Stomach (tissue), 9 donors: ENCODE data around the gene ALAD. TPM values are rescaled to one million over a fixed set of nuclear protein-coding genes. Genes with fewer than 3 reads are reported as not detected.
A peak's percentile ranks its signal among the peaks of the same experiment; 100 is the strongest.
"Not testable (repeated sequence)": the region's sequence is repeated elsewhere in the genome, so short reads cannot be mapped to it uniquely, and the experiment has no call there.

ENCODE experiments used
- DNase-seq, 2 donors: peaks; one replicate each; pipeline versions ENCODE4 v3.0.0 to v3.0.0-alpha.2; 2013 to 2019
- H3K27ac ChIP-seq, 5 donors: fragments of 200-600 bp in 4 of 5; sonication (generic) in 4 of 5; one replicate each; pipeline ENCODE4 v1.5.1; 2013 to 2019; ENCODE audit warnings: mild to moderate bottlenecking in 1 of 5, moderate library complexity in 1 of 5
- H3K27me3 ChIP-seq, 3 donors: fragments of 200-600 bp; sonication (generic); one replicate each; pipeline ENCODE4 v1.5.1; 2017 to 2019; ENCODE audit warnings: mixed run types in 1 of 3
- H3K36me3 ChIP-seq, 4 donors: fragments of 200-600 bp; sonication (generic); 1 replicate in 3 of 4; 2 replicates in 1 of 4; pipeline ENCODE4 v1.5.1; 2016 to 2019
- H3K4me1 ChIP-seq, 4 donors: fragments of 200-600 bp; sonication (generic); one replicate each; pipeline ENCODE4 v1.5.1; 2016 to 2019
- H3K4me3 ChIP-seq, 4 donors: fragments of 200-600 bp; sonication (generic) in 3 of 4; one replicate each; pipeline ENCODE4 v1.5.1; 2016 to 2019; ENCODE audit warnings: mild to moderate bottlenecking in 1 of 4
- H3K9me3 ChIP-seq, 4 donors: fragments of 200-600 bp; sonication (generic); one replicate each; pipeline ENCODE4 v1.5.1; 2016 to 2019
- EP300 ChIP-seq: sonication (generic); formaldehyde crosslinking; IDR thresholded peaks from one replicate; pipeline ENCODE4 v1.6.1; 2017; ENCODE audit warnings: antibody characterized with exemption
- POLR2A ChIP-seq, 4 donors: fragments of 450-650 bp; IDR thresholded peaks; one replicate each; pipeline ENCODE4 v1.6.1; 2016; ENCODE audit warnings: antibody characterized with exemption in 4 of 4, control low read depth in 2 of 4, mild to moderate bottlenecking in 1 of 4, moderate library complexity in 1 of 4
- POLR2AphosphoS5 ChIP-seq, 3 donors: sonication (generic); formaldehyde crosslinking; IDR thresholded peaks; one replicate each; pipeline ENCODE4 v1.6.1; 2016; ENCODE audit warnings: antibody characterized with exemption in 3 of 3
- WGBS, 5 donors: extraction: QIAGEN DNeasy Blood & Tissue Kit in 3 of 5; methylation state at CpG; one replicate each; pipeline versions ENCODE4 v1.1.5 to v1.1.7; 2013 to 2018; 5-methylcytosine and 5-hydroxymethylcytosine counted together
- intact Hi-C: fragments of 100-400 bp; cut with DNase I; formaldehyde crosslinking; loops from one replicate; pipeline ENCODE4 v1.15.1; 2023; ENCODE audit warnings: low total_unique reads
- polyA plus RNA-seq, 3 donors: library from polyadenylated mRNA; stranded (reverse); fragments of 200-250 nt; gene quantifications; one replicate each; pipeline ENCODE4 v1.2.3, GENCODE V29; 2013
- total RNA-seq, 5 donors: library from RNA; depleted of rRNA; stranded (reverse); fragments of >200 nt; gene quantifications; one replicate each; pipeline versions ENCODE4 v1.1.0 to v1.2.3, GENCODE V29; 2014 to 2016
- TF ChIP-seq, protein P1 (sequence below), 7 experiments: fragments of 450-650 bp in 4 of 7; fragments of 200-600 bp in 3 of 7; sonication (generic) in 3 of 7; IDR thresholded peaks; one replicate each; pipeline ENCODE4 v1.5.1; 2016 to 2019; ENCODE audit warnings: antibody characterized with exemption in 7 of 7, control low read depth in 2 of 7, mild to moderate bottlenecking in 1 of 7
- donor health status: healthy with polysubstance abuse.
- donor health status: Bipolar disorder and iron deficiency.
- donor health status: healthy.

ALAD gene
- total and polyA plus RNA-seq, 8 donors: 30.8 to 102 (median 52.5) TPM

DNA sequence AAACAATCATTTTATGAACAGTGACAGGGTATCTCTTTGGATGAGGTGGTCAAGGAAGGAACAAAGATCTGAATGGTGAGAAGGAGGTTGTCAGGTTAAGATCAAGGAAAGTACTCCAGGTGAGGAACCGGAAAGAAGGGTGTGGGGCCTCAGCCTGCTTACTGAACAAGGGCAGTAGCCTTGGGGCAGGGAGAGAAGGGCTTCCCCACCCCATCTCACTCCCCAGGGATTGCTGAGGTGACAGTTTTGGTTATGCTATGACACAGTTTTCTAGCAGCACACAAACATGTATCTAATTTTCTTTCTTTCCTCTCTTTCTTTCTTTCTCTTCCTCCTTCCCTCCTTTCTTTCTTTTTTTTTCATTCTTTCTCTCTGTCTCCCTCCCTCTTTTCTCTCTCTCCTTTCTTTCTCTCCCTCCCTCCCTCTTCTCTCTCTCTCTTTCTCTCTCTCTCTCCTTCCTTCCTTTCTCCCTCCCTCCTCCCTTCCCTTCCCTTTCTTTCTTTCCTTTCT is 20.2 kb downstream of the ALAD start:
- 21 to 38% (median 27%) methylated on average over 1 of the region's 1 CpG for WGBS, 5 donors
- peak in 1 of 2 donors; percentile 66 for DNase-seq
- Histone ChIP-seq H3K27ac (peak overlapping the region; percentile 79 to 90 (median 85)), H3K4me3 (no peak overlapping the region), H3K4me1 (peaks cover 8 to 50% (median 42%) of the 10 kb centered on the region in 4 donors), H3K36me3 (peaks cover 0 to 4% (median 4%) of the 10 kb centered on the region in 4 donors), H3K9me3 (no peaks in the 10 kb centered on the region), H3K27me3 (no peaks in the 10 kb centered on the region)
- TF ChIP-seq EP300: no peak
- TF ChIP-seq POLR2AphosphoS5 (IDR thresholded peaks at IDR 0.05): no peak
- TF ChIP-seq, protein P1, sequence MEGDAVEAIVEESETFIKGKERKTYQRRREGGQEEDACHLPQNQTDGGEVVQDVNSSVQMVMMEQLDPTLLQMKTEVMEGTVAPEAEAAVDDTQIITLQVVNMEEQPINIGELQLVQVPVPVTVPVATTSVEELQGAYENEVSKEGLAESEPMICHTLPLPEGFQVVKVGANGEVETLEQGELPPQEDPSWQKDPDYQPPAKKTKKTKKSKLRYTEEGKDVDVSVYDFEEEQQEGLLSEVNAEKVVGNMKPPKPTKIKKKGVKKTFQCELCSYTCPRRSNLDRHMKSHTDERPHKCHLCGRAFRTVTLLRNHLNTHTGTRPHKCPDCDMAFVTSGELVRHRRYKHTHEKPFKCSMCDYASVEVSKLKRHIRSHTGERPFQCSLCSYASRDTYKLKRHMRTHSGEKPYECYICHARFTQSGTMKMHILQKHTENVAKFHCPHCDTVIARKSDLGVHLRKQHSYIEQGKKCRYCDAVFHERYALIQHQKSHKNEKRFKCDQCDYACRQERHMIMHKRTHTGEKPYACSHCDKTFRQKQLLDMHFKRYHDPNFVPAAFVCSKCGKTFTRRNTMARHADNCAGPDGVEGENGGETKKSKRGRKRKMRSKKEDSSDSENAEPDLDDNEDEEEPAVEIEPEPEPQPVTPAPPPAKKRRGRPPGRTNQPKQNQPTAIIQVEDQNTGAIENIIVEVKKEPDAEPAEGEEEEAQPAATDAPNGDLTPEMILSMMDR (IDR thresholded peaks at IDR 0.05): no peak
- no peak for TF ChIP-seq POLR2A (IDR thresholded peaks at IDR 0.05)
- intact Hi-C loops: no loop called here

DNA sequence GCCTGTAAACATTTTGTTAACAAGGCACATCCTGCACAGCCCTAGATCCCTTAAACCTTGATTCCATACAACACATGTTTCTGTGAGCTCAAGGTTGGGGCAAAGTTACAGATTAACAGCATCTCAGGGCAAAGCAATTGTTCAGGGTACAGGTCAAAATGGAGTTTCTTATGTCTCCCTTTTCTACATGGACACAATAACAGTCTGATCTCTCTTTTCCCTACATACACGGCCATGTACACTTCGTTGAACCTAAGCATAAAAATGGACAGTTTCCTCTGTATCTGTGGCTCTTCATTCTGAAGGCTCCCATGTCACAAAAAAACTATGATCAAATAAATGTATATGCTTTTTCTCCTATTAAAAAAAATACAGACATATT is 21.3 kb downstream of the ALAD start:
- H3K27ac ChIP-seq: peak overlapping the region; percentile 79 to 90 (median 85)
- intact Hi-C loops, H3K27me3 ChIP-seq, DNase-seq, H3K36me3 ChIP-seq, H3K4me3 ChIP-seq, H3K9me3 ChIP-seq: not testable (repeated sequence)
- 57 to 77% (median 68%) methylated on average over 2 of the region's 2 CpGs for WGBS, 5 donors
- peaks cover 13 to 59% (median 53%) of the 10 kb centered on the region in 4 donors for H3K4me1 ChIP-seq

DNA sequence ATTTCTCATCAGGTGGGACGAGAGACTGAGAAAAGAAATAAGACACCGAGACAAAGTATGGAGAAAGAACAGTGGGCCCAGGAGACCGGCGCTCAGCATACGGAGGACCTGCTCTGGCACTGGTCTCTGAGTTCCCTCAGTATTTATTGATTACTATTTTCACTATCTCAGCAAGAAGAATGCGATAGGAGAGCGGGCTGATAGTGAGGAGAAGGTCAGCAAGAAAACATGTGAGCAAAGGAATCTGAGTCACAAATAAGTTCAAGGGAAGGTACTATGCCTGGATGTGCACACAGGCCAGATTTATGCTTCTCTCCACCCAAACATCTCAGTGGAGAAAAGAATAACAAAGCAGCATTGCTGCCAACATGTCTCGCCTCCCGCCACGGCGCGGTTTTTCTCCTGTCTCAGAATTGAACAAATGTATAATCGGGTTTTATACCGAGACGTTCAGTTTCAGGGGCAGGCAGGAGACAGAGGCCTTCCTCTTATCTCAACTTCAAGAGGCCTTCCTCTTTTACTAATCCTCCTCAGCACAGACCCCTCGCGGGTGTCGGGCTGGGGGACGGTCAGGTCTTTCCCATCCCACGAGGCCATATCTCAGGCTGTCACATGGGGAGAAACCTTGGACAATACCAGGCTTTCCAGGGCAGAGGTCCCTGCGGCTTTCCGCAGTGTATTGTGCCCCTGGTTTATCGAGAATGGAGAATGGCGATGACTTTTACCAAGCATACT is 21.8 kb downstream of the ALAD start:
- H3K9me3 ChIP-seq, DNase-seq, H3K27me3 ChIP-seq, intact Hi-C loops, H3K4me3 ChIP-seq: not testable (repeated sequence)
- H3K27ac ChIP-seq: peak overlapping the region; percentile 57 to 97 (median 86)
- H3K4me1 ChIP-seq: peaks cover 14 to 61% (median 58%) of the 10 kb centered on the region in 4 donors
- WGBS, 5 donors: 26 to 44% (median 33%) methylated on average over 22 to 24 of the region's 24 CpGs
- H3K36me3 ChIP-seq: peaks cover under 1 to 12% (median 10%) of the 10 kb centered on the region in 4 donors

DNA sequence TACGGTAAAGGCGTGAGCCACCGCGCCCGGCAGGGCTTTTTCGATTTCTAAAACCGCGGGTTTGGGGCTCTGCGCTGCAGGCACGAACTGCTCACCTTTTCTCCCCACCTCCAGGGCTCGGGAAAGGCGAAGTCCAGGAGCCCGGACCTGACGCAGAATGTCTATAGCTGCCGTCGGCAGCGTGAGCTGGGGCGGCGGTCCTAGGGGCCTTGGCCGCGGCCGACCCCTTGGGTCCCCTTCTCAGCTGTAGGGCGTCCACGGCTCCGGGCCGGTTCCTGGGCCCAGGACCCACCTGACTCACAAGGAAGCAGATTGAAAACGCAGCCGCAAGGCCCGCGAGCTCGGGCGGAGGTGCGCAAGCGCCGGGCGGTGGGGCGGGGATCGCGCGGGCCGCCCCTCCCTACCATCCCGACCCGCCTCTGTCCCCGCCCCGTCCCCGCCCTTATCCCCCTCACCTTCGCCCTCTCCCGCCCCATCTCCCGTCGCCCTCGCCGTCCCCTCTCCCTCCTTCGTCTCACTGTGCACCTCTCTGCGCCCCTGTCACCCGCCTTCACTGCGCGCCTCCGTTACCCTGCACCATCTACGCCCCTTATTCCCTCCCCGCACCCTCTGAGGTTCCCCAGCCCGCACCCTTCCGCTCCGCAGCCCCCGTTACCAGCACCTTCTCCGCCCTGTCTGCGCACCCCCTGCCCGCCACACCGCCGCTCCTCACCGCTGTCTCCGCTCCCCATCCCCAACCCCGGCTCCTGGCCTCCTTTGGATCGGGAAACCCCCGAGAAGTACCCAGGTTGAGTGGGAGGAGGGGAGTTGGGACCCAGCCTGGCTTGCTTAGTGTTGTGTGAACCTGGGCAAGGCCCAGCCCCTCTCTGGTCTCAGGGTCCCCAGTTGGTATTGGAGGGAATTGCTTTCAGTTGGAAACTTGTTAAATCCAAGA is 24.2 kb downstream of the ALAD start, which contains the start of gene HDHD3:
HDHD3 (minus strand) TSS at position 353 of the 934 bp plus-strand sequence. CDS start 2,632 bp downstream, outside the sequence.
- H3K4me1 ChIP-seq: peaks cover 14 to 70% (median 64%) of the 10 kb centered on the region in 4 donors
- peak within 1 kb of the TSS; percentile 89 to 97 (median 96) for H3K27ac ChIP-seq
- DNase-seq: peak; percentile 91 to 94
- no peaks in the 10 kb centered on the region for H3K27me3 ChIP-seq
- H3K36me3 ChIP-seq: peaks cover 14 to 33% (median 27%) of the 10 kb centered on the region in 4 donors
- H3K4me3 ChIP-seq: peak within 1 kb of the TSS; percentile 69 to 84 (median 78)
- WGBS, 5 donors: 1 to 2% (median 2%) methylated on average over 49 to 73 of the region's 74 CpGs
- intact Hi-C loops: no loop called here
- TF ChIP-seq EP300 (no peak), POLR2A (IDR thresholded peaks at IDR 0.05) (peak in 2 of 4 donors; percentile 11 to 86), POLR2AphosphoS5 (IDR thresholded peaks at IDR 0.05) (peak in 2 of 3 donors; percentile 96)
- TF ChIP-seq, protein P1 (IDR thresholded peaks at IDR 0.05): no peak
- no peaks in the 10 kb centered on the region for H3K9me3 ChIP-seq
